ENCODE data around the gene UBE2R2.
"Not testable (repeated sequence)": the region's sequence is repeated elsewhere in the genome, so short reads cannot be mapped to it uniquely, and the experiment has no call there.

The UBE2R2 gene

GRCh38 chr9:33817327-33818166, 587 bp downstream of the UBE2R2 start:
- DNase-seq (ENCODE audit: low read depth) = peak; percentile 53
- TF ChIP-seq CTCF (IDR thresholded peaks at IDR 0.05; ENCODE audit: low read depth, low read length, missing control alignments) = peak; percentile 34
- in situ Hi-C loops (cut with HindIII; ENCODE audit: low sequenced_read_pairs) = no loop called here
- peak overlapping the region; percentile 85 for H3K4me3 ChIP-seq (ENCODE audit: low read depth, low read length)

- TF ChIP-seq CTCF (IDR thresholded peaks at IDR 0.05; ENCODE audit: low read depth, low read length, missing control alignments) = no peak
- no peak for DNase-seq (ENCODE audit: low read depth)
- in situ Hi-C loops (cut with HindIII; ENCODE audit: low sequenced_read_pairs) = no loop called here
- peak overlapping the region; percentile 85 for H3K4me3 ChIP-seq (ENCODE audit: low read depth, low read length)
Observed at GRCh38 chr9:33818167-33818846, 1.3 kb downstream of the UBE2R2 start.

- no peak for DNase-seq (ENCODE audit: low read depth)
- TF ChIP-seq CTCF (IDR thresholded peaks at IDR 0.05; ENCODE audit: low read depth, low read length, missing control alignments) = no peak
- in situ Hi-C loops (cut with HindIII; ENCODE audit: low sequenced_read_pairs) = no loop called here
- peak overlapping the region; percentile 85 for H3K4me3 ChIP-seq (ENCODE audit: low read depth, low read length)
Observed at GRCh38 chr9:33818847-33819500, 2.0 kb downstream of the UBE2R2 start.

GRCh38 chr9:33820231-33820745, 3.3 kb downstream of the UBE2R2 start:
- in situ Hi-C loops (cut with HindIII; ENCODE audit: low sequenced_read_pairs) = no loop called here
- DNase-seq (ENCODE audit: low read depth) = no peak
- TF ChIP-seq CTCF (IDR thresholded peaks at IDR 0.05; ENCODE audit: low read depth, low read length, missing control alignments) = no peak
- H3K4me3 ChIP-seq (ENCODE audit: low read depth, low read length) = no peak overlapping the region

GRCh38 chr9:33823801-33824200, 6.8 kb downstream of the UBE2R2 start:
- no peak for TF ChIP-seq CTCF (IDR thresholded peaks at IDR 0.05; ENCODE audit: low read depth, low read length, missing control alignments)
- DNase-seq (ENCODE audit: low read depth) = no peak
- in situ Hi-C loops (cut with HindIII; ENCODE audit: low sequenced_read_pairs) = no loop called here
- no peak overlapping the region for H3K4me3 ChIP-seq (ENCODE audit: low read depth, low read length)

GRCh38 chr9:33827285-33827684, 10.3 kb downstream of the UBE2R2 start:
- in situ Hi-C loops (cut with HindIII; ENCODE audit: low sequenced_read_pairs); DNase-seq (ENCODE audit: low read depth); H3K4me3 ChIP-seq (ENCODE audit: low read depth, low read length): not testable (repeated sequence)

GRCh38 chr9:33829641-33830230, 12.8 kb downstream of the UBE2R2 start:
- H3K4me3 ChIP-seq (ENCODE audit: low read depth, low read length); DNase-seq (ENCODE audit: low read depth); in situ Hi-C loops (cut with HindIII; ENCODE audit: low sequenced_read_pairs): not testable (repeated sequence)

Data from astrocyte of the cerebellum (primary cell).